ENCODE data around the gene CRTAP. TPM values are rescaled to one million over a fixed set of nuclear protein-coding genes. Genes with fewer than 3 reads are reported as not detected.
"Not testable (repeated sequence)": the region's sequence is repeated elsewhere in the genome, so short reads cannot be mapped to it uniquely, and the experiment has no call there.

The CRTAP gene
- total RNA-seq, 4 donors from 2014 or later: 180 to 394 (median 315) TPM

GRCh38 chr3:33181229-33181628 is 67.4 kb downstream of the CRTAP start:
- WGBS, 2 donors: 82 to 85% methylated on average over 5 of the region's 5 CpGs

GRCh38 chr3:33181641-33182040 is 67.8 kb downstream of the CRTAP start:
- DNase-seq (ENCODE audit: low spot score in 2 of 2); H3K4me1 ChIP-seq; H3K36me3 ChIP-seq; H3K27me3 ChIP-seq; H3K4me3 ChIP-seq; H3K27ac ChIP-seq: not testable (repeated sequence)
- WGBS, 2 donors: 88 to 90% methylated on average over 1 of the region's 1 CpG
- peaks cover 0 to 10% (median 0%) of the 10 kb centered on the region in 4 donors for H3K9me3 ChIP-seq

More at GRCh38 chr3:33181229-33181628, 67.4 kb downstream of the CRTAP start:
- Histone ChIP-seq H3K36me3 (no peaks in the 10 kb centered on the region), H3K27ac (no peak overlapping the region), H3K4me3 (no peak overlapping the region), H3K9me3 (peaks cover 0 to 10% (median 0%) of the 10 kb centered on the region in 4 donors), H3K4me1 (no peaks in the 10 kb centered on the region), H3K27me3 (no peaks in the 10 kb centered on the region)
- TF ChIP-seq POLR2A (IDR thresholded peaks at IDR 0.05) (no peak), EP300 (IDR thresholded peaks at IDR 0.05) (no peak), CTCF (IDR thresholded peaks at IDR 0.05) (no peak)
- DNase-seq (ENCODE audit: low spot score in 2 of 2): no peak

- H3K27me3 ChIP-seq: no peaks in the 10 kb centered on the region
- H3K4me3 ChIP-seq: no peak overlapping the region
- peaks cover 0 to 3% (median 0%) of the 10 kb centered on the region in 4 donors for H3K9me3 ChIP-seq
- WGBS, 2 donors: 80% methylated on average over 2 of the region's 2 CpGs
- TF ChIP-seq CTCF (IDR thresholded peaks at IDR 0.05) (no peak), EP300 (IDR thresholded peaks at IDR 0.05) (no peak), POLR2A (IDR thresholded peaks at IDR 0.05) (no peak)
- no peaks in the 10 kb centered on the region for H3K4me1 ChIP-seq
- DNase-seq (ENCODE audit: low spot score in 2 of 2): no peak
- no peaks in the 10 kb centered on the region for H3K36me3 ChIP-seq
- no peak overlapping the region for H3K27ac ChIP-seq
Observed at GRCh38 chr3:33184863-33185262, 71.0 kb downstream of the CRTAP start.

GRCh38 chr3:33186524-33187367 is 72.9 kb downstream of the CRTAP start:
- WGBS, 2 donors: 91 to 93% methylated on average over 13 of the region's 13 CpGs
- Histone ChIP-seq H3K36me3 (no peaks in the 10 kb centered on the region), H3K4me3 (no peak overlapping the region), H3K27ac (no peak overlapping the region), H3K9me3 (peaks cover 0 to 3% (median 0%) of the 10 kb centered on the region in 4 donors), H3K27me3 (no peaks in the 10 kb centered on the region), H3K4me1 (no peaks in the 10 kb centered on the region)
- no peak for TF ChIP-seq POLR2A (IDR thresholded peaks at IDR 0.05)
- no peak for TF ChIP-seq CTCF (IDR thresholded peaks at IDR 0.05)
- no peak for TF ChIP-seq EP300 (IDR thresholded peaks at IDR 0.05)
- DNase-seq (ENCODE audit: low spot score in 2 of 2): no peak

GRCh38 chr3:33187368-33187634 is 73.5 kb downstream of the CRTAP start:
- WGBS, 2 donors: 72 to 87% methylated on average over 3 of the region's 3 CpGs
- TF ChIP-seq EP300 (IDR thresholded peaks at IDR 0.05) (no peak), POLR2A (IDR thresholded peaks at IDR 0.05) (no peak), CTCF (IDR thresholded peaks at IDR 0.05) (no peak)
- no peak for DNase-seq (ENCODE audit: low spot score in 2 of 2)
- no peaks in the 10 kb centered on the region for H3K27me3 ChIP-seq
- no peak overlapping the region for H3K4me3 ChIP-seq
- H3K9me3 ChIP-seq: peaks cover 0 to 3% (median 0%) of the 10 kb centered on the region in 4 donors
- no peak overlapping the region for H3K27ac ChIP-seq
- H3K36me3 ChIP-seq: no peaks in the 10 kb centered on the region
- H3K4me1 ChIP-seq: no peaks in the 10 kb centered on the region

Data from tibial nerve (tissue), 4 donors.